Loucy (cell line): ENCODE data around the gene PRR12.

ENCODE experiments used
- CTCF ChIP-seq: fragments of 200-600 bp; sonication (generic); conservative IDR thresholded peaks from 2 replicates; pipeline ENCODE4 v1.5.1; 2014; ENCODE audit warnings: mild to moderate bottlenecking, antibody characterized with exemption, low read length
- EZH2phosphoT487 ChIP-seq: fragments of 200-600 bp; IDR thresholded peaks from 2 replicates; pipeline ENCODE4 v1.6.1; 2018; ENCODE audit warnings: antibody characterized with exemption, mild to moderate bottlenecking, moderate library complexity, borderline replicate concordance

GRCh38 chr19:49629659-49630058 is 38.7 kb downstream of the PRR12 start:
- TF ChIP-seq CTCF = no peak
- TF ChIP-seq EZH2phosphoT487 = no peak
